DMS153 treated with DMSO at 0.1 percent for 48 hours (cell line): ENCODE results near the gene ATP5F1D.

Experiments used
- DNase-seq: peaks from one replicate; lab custom pipeline; 2025; ENCODE audit not compliant: unreplicated experiment; lab: John Stamatoyannopoulos, UW

ATP5F1D gene

DNA sequence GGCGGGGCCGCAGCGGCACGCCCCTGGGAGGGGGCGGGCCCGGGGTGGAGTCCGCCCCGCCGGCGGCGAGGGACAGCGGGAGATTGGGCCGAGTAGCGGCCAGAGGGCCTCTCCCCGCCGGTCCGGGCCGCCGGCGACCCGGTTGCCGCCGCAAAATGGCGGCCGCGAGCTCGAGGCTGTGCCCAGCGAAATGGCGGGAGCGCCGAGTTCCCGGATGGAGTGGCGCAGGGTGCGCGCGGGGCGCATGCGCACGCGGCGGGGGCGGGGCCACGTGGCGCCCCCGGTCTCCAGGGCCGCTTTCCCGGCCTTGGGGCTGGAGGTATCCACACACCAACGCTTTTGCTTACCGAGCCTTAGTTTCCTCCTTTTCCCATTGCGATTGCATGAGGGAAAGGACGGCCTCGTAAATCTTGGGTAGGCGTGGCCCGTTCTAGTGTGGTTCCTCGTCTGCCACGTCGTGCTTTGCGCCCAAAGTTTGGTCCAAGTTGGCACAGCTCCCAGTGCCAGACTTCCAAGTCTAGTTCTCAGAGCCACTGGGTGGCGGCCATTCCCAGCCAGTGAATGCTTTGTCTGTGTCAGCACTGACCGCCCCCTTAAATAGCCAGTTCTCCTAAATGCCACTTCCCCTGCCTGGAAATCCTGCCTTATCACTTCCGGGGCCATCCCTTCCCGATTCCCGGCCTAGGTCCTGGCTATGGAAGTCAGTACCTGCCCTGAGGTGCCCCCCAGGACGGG, 28.1 kb downstream of the ATP5F1D start:
- no peak for DNase-seq

DNA sequence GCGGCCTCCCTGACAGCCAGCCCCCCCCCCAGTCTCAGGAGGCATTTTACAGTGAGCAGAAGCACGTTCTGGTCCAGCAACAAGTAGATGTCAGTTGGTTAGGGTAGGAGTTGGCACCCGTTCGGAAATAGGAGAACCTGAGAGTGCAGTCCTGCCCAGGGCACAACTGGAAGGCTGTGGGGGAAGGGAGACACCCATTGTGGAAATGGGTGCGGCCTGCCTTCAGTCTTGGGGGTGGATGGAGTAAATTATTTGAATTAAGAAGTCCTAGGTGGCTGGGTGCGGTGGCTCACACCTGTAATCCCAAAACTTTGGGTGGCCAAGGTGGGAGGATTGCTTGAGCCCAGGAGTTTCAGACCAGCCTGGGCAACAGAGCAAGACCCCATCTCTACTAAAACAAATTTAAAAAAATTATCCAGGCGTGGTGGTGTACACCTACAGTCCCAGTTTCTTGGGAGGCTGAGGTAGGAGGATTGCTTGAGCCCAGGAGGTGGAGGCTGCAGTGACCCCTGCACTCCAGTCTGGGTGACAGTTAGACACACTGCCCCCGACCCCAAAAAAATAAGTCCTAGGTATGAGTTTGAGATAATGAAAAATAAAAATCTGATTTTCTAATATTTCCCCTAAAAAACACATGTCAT, 28.8 kb downstream of the ATP5F1D start:
- no peak for DNase-seq

DNA sequence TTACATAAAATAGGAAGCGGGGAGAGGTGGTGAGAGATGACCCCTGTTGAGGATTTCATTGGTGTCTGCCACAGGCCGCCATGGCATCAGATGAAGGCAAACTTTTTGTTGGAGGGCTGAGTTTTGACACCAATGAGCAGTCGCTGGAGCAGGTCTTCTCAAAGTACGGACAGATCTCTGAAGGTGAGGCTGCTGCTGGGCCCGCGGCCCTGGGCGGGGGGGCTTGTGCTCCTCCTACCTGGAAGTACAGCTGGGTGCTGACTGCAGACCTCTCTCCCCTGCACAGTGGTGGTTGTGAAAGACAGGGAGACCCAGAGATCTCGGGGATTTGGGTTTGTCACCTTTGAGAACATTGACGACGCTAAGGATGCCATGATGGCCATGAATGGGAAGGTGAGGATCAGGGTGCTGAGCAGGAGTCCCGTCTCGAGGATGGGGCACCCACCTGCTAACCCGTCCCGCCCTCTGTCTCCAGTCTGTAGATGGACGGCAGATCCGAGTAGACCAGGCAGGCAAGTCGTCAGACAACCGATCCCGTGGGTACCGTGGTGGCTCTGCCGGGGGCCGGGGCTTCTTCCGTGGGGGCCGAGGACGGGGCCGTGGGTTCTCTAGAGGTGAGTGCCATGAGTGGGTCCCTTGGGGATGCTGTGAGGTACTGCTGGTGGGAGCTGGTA, 29.4 kb downstream of the ATP5F1D start:
- no peak for DNase-seq

DNA sequence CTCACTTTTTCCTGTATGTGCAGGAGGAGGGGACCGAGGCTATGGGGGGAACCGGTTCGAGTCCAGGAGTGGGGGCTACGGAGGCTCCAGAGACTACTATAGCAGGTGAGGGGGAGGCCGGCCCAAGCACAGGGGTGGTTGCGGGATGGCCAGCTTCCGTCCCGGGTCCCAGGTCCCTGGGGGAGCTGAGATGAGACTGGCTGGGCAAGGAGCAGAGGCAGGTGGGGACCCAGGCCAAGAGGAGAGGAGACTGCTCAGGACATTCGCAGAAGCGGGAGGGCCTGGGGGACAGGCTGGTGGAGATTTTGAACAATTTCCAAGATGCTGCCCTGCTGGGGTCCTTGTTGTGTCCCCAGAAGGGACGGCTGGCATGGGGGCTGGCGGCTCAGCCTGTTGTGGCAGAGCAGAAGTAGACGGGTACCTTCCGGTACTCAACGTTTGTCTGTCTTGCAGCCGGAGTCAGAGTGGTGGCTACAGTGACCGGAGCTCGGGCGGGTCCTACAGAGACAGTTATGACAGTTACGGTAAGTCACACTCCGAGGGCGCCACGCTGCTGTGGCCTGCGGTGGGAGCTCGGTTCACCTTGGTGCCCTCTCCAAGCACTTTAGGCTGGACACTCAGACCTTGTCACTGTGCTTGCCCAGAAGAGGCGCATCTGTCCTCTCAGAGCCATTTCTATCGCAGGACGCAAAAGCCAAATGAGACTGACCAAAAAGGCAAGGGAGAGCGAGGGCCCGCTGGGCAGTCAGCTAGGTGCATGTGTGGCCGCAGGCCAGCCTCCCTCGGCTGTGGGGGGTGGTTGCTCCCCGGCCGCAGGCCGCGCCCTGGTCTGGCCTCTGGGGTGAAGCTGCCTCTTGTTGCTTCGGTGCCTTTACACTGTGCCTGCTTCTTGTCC, 30.2 kb downstream of the ATP5F1D start:
- DNase-seq, result no peak

DNA sequence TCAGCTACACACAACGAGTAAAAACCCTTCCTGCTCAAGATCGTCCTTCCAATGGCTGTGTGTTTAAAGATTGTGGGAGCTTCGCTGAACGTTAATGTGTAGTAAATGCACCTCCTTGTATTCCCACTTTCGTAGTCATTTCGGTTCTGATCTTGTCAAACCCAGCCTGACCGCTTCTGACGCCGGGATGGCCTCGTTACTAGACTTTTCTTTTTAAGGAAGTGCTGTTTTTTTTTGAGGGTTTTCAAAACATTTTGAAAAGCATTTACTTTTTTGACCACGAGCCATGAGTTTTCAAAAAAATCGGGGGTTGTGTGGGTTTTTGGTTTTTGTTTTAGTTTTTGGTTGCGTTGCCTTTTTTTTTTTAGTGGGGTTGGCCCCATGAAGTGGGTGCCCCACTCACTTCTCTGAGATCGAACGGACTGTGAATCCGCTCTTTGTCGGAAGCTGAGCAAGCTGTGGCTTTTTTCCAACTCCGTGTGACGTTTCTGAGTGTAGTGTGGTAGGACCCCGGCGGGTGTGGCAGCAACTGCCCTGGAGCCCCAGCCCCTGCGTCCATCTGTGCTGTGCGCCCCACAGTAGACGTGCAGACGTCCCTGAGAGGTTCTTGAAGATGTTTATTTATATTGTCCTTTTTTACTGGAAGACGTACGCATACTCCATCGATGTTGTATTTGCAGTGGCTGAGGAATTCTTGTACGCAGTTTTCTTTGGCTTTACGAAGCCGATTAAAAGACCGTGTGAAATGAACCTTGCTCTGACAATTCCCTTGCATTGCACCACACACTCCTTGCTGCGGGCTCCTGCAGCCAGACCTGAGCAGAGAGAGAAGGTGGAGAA, 31.1 kb downstream of the ATP5F1D start:
- DNase-seq, result no peak

DNA sequence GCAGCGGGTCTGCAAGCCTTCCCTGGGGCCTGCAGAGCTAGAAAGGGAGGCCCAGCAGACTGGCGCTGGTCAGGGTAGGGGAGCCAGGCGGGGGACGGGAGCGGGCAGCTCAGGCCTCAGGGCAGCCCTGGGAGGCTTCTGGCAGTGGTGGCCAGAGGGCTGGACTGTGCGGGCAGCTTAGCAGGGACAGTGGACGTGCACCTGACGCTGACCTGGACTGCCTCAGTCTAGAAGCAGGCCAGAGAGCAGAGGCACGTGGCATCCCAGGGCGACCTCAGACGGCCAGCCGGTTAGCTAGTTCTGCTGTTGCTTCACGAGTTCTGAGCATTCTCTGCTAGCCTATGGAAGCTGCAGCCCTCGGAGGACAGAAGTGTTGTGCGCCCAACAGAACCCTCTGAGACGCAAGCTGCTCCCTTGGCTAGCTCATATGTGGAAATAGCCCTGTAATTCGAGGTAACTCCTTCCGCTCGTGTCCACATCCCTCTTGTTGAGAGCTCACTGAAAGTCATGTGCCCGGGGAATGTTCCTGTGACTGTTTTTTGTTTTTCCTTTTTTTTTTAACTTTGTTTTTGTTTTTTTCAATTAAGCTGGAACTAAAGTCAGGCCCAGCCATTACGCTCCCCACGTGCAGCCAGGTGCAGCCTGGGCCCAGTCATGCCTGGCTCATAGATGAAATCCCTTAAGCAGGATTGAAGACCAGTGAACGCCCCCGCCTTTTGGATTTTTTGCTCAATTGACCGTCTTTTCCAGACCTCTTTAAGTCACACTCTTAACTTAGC, 31.9 kb downstream of the ATP5F1D start:
- no peak for DNase-seq

DNA sequence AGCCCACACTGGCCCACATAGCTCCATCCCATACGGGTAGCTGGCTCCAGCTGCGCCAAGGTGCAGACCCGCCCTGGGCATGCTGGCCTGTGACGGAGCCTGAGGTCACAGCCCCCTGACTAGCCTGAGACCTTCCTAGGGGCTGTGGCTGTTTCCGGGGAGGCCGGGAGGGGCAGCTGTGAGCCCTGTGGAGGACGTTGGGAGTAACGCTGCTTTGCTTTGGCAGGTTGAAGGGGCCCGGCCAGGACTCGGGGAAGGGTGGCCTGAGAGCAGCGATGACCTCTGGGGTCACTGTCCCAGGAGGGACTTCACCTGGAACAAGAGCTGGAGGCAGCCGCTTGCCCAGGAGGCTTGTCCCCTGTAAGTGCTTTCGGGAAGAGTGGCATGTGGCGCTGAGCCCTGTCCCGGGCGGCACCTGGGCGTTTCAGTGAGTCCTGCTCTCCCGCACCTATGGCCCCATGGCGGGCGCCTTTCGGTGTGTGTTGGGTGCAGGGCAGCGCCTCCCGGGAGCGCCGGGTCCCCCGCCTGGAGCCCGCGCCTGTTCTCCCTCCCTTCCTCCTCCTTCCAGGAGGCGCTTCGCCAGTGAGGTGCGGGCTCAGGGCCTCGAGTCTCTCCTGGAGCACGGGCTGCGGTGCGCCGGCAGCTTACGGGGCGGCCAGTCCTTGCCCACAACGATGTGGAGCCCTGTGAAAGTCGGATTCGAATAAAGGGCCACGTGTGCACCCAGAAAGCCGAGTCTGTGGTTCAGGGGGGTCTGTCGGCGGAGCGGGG, 32.7 kb downstream of the ATP5F1D start:
- no peak for DNase-seq

DNA sequence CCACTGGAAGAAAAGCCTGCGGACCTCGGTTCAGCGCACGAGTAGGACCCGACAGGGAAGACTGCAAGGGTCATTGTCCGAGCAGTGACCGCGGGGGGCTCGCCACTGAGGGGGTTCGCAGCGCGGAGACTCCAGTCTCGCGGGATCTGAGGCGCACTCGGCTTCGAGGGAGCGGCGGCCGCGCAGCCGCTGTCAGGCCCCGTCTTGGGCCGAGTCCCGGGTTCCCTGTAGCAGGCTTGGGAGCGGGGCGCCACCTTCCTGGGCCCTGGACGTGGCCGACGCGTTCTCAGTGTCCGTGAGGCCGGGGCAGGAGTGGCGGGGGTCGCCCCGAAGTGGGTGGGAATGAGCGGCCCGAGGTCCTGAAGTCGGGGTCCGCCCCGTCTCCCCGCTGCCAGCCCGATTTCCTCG, 33.3 kb downstream of the ATP5F1D start:
- no peak for DNase-seq

DNA sequence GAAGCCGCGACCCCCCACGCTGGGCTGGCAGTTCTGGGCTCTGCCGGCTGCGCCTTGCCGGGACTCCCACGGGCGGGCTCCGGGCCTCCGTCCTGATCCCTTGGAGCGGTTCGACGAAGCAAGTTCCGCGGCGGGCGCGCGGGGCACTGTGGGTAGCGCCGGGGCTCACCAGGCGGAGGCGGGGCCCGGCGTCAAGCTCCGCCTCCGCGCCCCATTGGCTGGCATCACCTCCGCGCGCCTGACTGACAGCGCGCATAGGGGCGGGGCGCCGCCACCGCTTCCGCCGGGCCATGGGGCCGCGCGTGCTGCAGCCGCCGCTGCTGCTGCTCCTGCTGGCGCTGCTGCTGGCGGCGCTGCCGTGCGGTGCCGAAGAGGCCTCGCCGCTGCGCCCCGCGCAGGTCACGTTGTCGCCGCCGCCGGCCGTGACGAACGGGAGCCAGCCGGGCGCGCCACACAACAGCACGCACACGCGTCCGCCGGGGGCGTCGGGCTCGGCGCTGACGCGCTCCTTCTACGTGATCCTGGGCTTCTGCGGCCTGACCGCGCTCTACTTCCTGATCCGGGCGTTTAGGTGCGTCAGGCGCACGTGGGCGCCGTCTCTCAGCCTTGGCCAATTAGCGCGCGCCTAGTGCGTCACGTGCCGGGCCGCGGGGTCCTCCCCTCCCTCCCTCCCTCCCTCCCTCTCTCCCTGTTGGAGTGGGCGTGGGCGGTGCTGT, 33.9 kb downstream of the ATP5F1D start, which contains the start of gene FAM174C:
Gene FAM174C, plus strand, starts transcription at position 271 of the 716 bp plus-strand sequence. Its CDS starts 20 bp downstream, at position 291.
- DNase-seq, result peak; percentile 44

DNA sequence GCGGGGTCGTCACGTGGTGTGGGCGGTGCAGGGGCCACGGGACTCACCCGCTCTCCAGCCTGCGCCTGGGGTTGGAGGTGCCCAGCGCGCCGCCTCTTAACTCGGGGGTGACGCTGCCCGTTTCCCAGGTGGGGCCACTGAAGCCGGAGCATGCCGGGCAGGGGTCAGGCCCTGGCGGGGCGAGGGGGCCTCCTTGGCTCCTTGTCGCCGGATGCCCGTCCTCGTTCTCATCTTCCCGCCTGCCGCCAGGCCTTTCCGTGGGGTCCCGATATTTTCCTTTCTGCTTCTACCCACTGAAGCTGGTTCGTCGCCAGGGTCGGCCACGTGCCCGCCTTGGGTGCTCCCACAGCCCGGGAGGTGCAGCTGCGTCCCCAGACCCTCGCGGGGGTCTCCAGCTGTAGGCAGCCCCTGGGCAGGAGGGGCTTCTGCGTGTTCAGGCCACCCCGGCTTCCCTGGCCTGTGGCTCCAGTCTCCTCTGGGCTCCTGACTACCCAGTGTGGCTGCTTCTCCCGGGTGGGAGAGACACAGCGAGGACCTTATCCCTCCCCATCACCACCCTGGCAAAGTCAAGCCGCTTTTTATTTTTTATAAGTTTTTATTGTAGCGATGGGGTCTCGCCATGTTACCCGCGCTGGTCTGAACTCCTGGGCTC, 34.6 kb downstream of the ATP5F1D start:
- DNase-seq, result no peak

DNA sequence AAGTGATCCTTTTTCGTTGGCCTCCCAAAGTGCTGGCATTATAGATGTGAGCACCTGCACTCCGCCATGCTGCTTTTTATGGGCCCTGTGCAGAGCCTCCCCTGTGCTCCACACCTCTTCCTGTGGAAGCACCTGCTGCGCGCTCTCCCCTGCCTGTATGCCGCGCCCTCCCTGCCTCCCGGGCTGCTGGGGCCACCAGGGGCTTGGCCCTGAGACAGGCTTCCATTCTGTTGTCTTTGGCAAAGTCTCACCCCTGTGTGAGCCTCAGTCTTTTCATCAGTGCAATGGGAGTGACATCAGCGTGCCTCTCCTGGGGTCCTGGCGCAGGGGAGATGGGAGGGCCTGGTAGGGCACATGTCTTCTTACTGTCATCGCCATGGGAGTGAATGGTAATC, 35.1 kb downstream of the ATP5F1D start:
- DNase-seq, result no peak

DNA sequence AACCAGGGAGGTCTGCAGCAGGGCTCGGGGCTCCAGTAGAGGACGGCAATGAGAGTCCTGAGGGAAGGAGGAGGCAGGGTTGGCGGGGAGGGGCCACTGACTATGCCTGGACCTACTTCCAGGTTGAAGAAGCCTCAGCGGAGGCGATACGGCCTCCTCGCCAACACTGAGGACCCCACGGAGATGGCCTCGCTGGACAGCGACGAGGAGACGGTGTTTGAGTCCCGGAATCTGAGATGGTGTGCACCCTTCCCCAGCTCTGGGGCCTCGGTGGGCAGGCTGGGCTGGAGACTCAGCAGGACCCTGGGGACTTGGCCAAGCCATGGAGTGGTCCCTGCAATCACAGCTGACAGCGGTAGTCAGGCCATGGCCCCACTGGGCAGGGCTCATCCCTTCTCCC, 35.5 kb downstream of the ATP5F1D start:
- no peak for DNase-seq

DNA sequence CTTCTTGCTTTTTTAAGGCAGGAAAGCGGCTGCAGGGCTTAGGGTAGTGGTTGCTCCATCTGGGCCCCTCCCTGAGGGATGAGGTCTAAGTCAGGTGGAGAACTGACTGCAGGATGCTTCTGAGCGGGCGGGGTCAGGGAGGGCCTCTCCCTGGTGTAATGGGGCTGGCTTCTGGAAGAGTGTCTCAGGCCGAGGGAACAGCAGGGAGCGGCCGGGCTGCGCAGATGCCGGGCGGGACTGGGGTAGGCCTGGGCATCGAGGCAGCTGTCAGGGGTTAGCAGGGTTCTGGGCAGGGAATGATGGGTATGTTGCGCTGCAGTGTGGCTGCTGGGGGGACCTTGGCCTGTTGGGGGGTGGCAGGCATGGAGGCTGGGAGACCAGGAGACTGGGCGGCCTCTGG, 36.5 kb downstream of the ATP5F1D start:
- DNase-seq, result no peak

DNA sequence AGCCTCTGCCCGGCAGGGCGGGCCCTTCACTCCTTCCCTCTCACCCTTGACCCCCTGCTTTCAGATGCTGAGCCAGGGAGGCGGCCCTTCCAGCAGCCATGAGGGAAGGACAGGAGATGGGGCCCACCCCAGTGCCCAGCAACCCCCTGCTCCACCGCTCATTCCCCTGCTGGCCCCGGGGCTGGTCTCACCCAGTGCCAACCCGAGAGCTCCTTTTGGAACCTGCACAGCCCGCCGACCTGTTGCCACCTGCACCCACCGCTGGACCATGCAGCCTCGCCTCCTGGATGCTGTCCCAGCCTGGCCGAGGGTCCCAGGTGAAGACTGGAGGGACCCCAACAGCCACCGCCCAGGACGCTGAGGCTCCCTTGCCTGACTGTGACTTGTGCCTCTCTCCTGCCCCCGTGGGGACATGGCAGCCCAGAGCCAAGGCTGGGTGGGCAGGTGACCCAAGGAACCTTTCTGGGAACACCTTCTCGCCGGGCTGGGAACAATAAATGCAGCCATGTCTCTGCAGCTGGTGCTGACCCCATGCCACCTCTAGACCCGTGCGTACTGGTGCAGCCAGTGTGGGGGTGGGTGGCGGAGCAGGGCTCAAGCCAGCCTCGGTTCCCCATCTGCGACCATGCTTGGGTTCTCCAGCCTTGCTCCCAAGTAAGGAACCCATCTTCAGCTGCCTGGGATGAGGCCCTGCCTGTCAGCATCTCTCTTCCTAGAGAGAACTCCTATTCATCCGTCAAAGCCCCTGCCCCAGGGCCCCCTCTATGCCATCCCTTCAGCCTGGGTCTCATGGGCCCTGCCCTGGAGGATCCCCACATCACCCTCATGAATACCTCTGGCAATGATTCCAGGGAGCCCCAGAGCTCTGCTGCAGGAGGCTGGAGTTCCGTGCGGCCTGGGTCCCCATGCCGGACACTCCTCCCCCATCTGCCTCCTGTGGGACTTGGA, 37.4 kb downstream of the ATP5F1D start:
- no peak for DNase-seq

DNA sequence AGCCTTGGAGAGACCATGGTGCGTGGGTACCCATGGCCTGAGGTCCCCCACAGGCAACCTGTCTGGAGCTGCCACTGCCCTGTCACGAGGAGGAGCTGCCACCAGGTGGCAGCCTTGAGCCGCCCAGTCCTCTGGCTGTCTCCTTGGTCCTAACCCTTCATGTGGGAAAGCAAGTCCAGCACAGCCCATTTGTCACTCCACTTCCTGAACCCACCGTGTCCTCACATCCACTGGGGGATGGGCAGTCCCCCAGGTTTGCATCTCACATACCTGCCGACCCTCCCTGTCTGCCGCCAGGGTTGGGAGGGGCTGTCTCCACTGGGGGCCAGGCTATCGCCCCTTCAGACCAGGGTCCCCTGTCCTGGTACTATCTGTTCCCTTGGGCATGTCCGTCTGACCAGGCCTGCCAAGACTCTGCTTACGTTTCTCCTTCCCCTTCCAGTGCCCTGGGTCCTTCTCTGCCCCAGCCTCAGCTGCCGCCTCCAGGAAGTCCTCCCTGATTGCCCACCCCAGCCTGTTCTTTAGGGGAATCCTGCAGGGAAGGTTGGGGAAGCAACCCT, 38.3 kb downstream of the ATP5F1D start:
- DNase-seq, result no peak
